ENCODE results near the gene BRD1.

BRD1 gene

GRCh38 chr22:49736538-49736937 lies 91.1 kb downstream of the BRD1 start:
- in situ Hi-C loops (cut with MboI; ENCODE audit: low sequenced_read_pairs) = no loop called here

GRCh38 chr22:49735901-49736421 lies 91.7 kb downstream of the BRD1 start:
- in situ Hi-C loops (cut with MboI; ENCODE audit: low sequenced_read_pairs) = no loop called here

GRCh38 chr22:49735411-49735900 lies 92.2 kb downstream of the BRD1 start:
- in situ Hi-C loops (cut with MboI; ENCODE audit: low sequenced_read_pairs) = no loop called here

GRCh38 chr22:49734882-49735281 lies 92.8 kb downstream of the BRD1 start:
- in situ Hi-C loops (cut with MboI; ENCODE audit: low sequenced_read_pairs) = no loop called here

- in situ Hi-C loops (cut with MboI; ENCODE audit: low sequenced_read_pairs) = no loop called here
These were observed 93.3 kb downstream of the BRD1 start for GRCh38 chr22:49734390-49734789.

GRCh38 chr22:49733631-49734030 lies 94.0 kb downstream of the BRD1 start:
- in situ Hi-C loops (cut with MboI; ENCODE audit: low sequenced_read_pairs) = no loop called here

- in situ Hi-C loops (cut with MboI; ENCODE audit: low sequenced_read_pairs) = no loop called here
These were observed 97.0 kb downstream of the BRD1 start for GRCh38 chr22:49730656-49731055.

GRCh38 chr22:49728570-49729271 lies 99.0 kb downstream of the BRD1 start:
- in situ Hi-C loops (cut with MboI; ENCODE audit: low sequenced_read_pairs) = no loop called here

GRCh38 chr22:49727881-49728569 lies 99.6 kb downstream of the BRD1 start:
- in situ Hi-C loops (cut with MboI; ENCODE audit: low sequenced_read_pairs) = no loop called here

GRCh38 chr22:49727191-49727880 lies 100.3 kb downstream of the BRD1 start:
- in situ Hi-C loops (cut with MboI; ENCODE audit: low sequenced_read_pairs) = no loop called here

GRCh38 chr22:49726701-49727101 lies 101.0 kb downstream of the BRD1 start:
- in situ Hi-C loops (cut with MboI; ENCODE audit: low sequenced_read_pairs) = no loop called here

- in situ Hi-C loops (cut with MboI; ENCODE audit: low sequenced_read_pairs) = no loop called here
These were observed 101.5 kb downstream of the BRD1 start for GRCh38 chr22:49726022-49726681.

GRCh38 chr22:49725516-49725915 lies 102.2 kb downstream of the BRD1 start:
- in situ Hi-C loops (cut with MboI; ENCODE audit: low sequenced_read_pairs) = no loop called here

GRCh38 chr22:49724893-49725489 lies 102.7 kb downstream of the BRD1 start:
- in situ Hi-C loops (cut with MboI; ENCODE audit: low sequenced_read_pairs) = no loop called here

GRCh38 chr22:49724030-49724892 lies 103.4 kb downstream of the BRD1 start:
- in situ Hi-C loops (cut with MboI; ENCODE audit: low sequenced_read_pairs) = no loop called here

GRCh38 chr22:49723478-49724029 lies 104.1 kb downstream of the BRD1 start:
- in situ Hi-C loops (cut with MboI; ENCODE audit: low sequenced_read_pairs) = no loop called here

Measured in HL-60/S4 treated with phorbol 12-myristate 13-acetate at 8.2 ng/mL for 4 days and 3 days (cell line).